ENCODE measurements around the gene LATS1.
"Not testable (repeated sequence)": the region's sequence is repeated elsewhere in the genome, so short reads cannot be mapped to it uniquely, and the experiment has no call there.

LATS1 gene

GRCh38 chr6:149751239-149751638, 33.3 kb upstream of the LATS1 start:
- no peak for TF ChIP-seq Cebpa-rat (IDR thresholded peaks at IDR 0.05)
- Histone ChIP-seq H3K36me3 (peaks cover 13% of the 10 kb centered on the region; the same call in 1 of the 2 replicates), H3K4me2 (peak overlapping the region; percentile 97), H3K27ac (no peak overlapping the region), H3K27me3 (no peaks in the 10 kb centered on the region), H4K20me1 (peaks cover 66% of the 10 kb centered on the region), H3K9me3 (no peaks in the 10 kb centered on the region), H3K4me1 (peaks cover 46% of the 10 kb centered on the region), H3K4me3 (peak overlapping the region; percentile 99; the same call in 1 of the 2 replicates), H3K9ac (peak overlapping the region; percentile 93; the same call in 1 of the 2 replicates)

DNA sequence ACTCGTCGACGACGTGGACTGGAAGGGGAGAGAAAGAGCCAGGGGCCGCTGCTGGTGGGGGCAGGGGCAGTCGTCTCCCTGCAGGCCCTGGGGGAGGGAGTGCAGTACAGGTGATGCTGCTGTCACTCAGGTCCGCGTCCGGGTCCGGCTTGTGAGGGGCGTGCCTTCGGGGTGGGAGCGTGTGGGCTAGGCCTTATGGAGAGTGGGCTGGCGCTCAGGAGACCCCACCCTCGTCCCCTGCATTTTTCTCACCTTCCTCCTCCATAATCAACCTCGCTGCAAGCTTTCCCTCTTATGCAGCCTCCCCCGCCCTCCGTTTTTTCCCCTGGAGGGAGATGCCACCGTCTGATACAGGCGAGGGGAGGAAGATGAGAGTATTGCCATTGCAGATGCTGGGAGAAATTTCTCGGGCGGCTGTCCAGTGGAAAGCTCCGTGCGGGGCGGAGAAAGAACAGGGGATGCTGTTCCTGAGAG, 32.3 kb upstream of the LATS1 start:
- Histone ChIP-seq H3K9ac (peak overlapping the region; percentile 93), H3K4me2 (peak overlapping the region; percentile 97), H3K4me1 (peaks cover 46% of the 10 kb centered on the region), H3K4me3 (peak overlapping the region; percentile 99), H3K27me3 (no peaks in the 10 kb centered on the region), H3K9me3 (no peaks in the 10 kb centered on the region), H4K20me1 (peaks cover 64% of the 10 kb centered on the region), H3K27ac (peak overlapping the region; percentile 86), H3K36me3 (peaks cover 7% of the 10 kb centered on the region; the same call in 1 of the 2 replicates)
- TF ChIP-seq Cebpa-rat (IDR thresholded peaks at IDR 0.05): no peak

DNA sequence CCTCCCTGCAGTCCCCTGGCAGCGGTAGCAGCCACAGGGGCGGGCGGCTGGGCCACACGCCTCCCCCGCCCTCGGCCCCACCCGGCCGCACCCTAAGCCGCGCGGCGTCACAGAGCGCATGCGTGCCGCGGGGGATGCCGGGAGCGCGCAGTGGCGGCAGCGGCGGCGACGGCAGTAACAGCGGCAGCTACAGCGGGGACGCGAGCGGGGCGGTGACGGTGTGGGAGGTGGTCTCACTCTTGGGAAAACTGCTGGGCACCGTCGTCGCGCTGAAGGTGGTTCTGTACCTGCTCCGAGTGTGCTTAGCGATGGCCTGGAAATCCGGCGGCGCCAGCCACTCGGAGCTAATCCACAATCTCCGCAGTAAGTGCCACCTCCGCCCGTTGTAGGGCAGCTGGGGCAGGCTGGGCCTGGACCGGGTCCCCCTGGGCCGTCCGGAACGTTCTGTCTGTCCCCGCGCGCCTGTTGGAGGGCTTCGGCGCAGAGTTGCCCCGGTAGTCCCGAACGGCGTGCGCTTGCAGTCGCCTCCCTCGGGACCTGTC, 31.8 kb upstream of the LATS1 start, which contains the start of gene PCMT1:
TSS of gene PCMT1 (plus strand) at position 148 of the 542 bp plus-strand sequence. CDS start at position 309, 161 bp downstream.
- Histone ChIP-seq H3K4me1 (peaks cover 45% of the 10 kb centered on the region), H3K4me2 (peak within 1 kb of the TSS; percentile 97), H3K9me3 (no peaks in the 10 kb centered on the region), H3K4me3 (peak within 1 kb of the TSS; percentile 99), H3K27ac (peak within 1 kb of the TSS; percentile 86), H4K20me1 (peaks cover 62% of the 10 kb centered on the region), H3K9ac (peak within 1 kb of the TSS; percentile 93), H3K36me3 (peaks cover 3% of the 10 kb centered on the region), H3K27me3 (no peaks in the 10 kb centered on the region)
- no peak for TF ChIP-seq Cebpa-rat (IDR thresholded peaks at IDR 0.05)

DNA sequence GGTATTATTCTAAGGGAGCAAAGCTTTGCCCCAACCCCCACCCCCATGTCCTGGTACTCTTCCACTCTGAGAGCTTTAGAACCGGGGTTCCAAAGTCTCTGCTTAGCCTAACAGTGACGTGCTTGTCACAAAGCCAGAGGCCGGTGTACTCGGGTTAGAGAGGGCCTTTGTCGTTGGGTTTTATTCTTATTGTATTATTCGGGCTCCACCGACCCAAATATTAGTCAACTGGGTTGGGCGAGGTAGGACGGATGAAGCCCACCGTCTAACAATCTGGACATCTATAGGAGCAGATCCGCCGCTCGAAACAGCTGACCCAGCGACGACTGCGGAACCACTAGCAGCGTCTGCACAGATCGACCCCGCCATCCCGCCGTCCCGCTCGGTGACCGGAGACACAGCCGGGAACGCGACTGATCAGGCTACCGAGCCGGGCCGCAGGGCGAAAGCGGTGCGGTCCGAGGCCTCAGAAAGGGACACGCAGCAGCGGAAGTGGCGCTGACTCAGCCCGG, 31.2 kb upstream of the LATS1 start:
- peak overlapping the region; percentile 99 for H3K4me3 ChIP-seq
- not testable (repeated sequence) for H3K36me3 ChIP-seq, H3K9me3 ChIP-seq, H3K27me3 ChIP-seq
- peaks cover 57% of the 10 kb centered on the region for H4K20me1 ChIP-seq
- peak overlapping the region; percentile 86 for H3K27ac ChIP-seq
- peak overlapping the region; percentile 97 for H3K4me2 ChIP-seq
- peaks cover 40% of the 10 kb centered on the region for H3K4me1 ChIP-seq
- peak overlapping the region; percentile 93 for H3K9ac ChIP-seq

- Histone ChIP-seq H3K36me3 (peaks cover 34% of the 10 kb centered on the region), H4K20me1 (peaks cover 29% of the 10 kb centered on the region), H3K4me3 (peak within 1 kb of the TSS; percentile 79), H3K27me3 (no peaks in the 10 kb centered on the region), H3K27ac (peak within 1 kb of the TSS; percentile 75), H3K4me1 (peaks cover 35% of the 10 kb centered on the region), H3K9me3 (no peaks in the 10 kb centered on the region), H3K9ac (peak within 1 kb of the TSS; percentile 86), H3K4me2 (peak within 1 kb of the TSS; percentile 87)
- no peak for TF ChIP-seq Cebpa-rat (IDR thresholded peaks at IDR 0.05)
Observed at GRCh38 chr6:149746147-149746946, 28.4 kb upstream of the LATS1 start, which contains the start of gene NUP43. Gene NUP43, minus strand, starts transcription at chr6:149746529. Its CDS starts 34 bp downstream, at chr6:149746495.

GRCh38 chr6:149745252-149745651, 27.4 kb upstream of the LATS1 start:
- Histone ChIP-seq H4K20me1 (peaks cover 18% of the 10 kb centered on the region), H3K4me2 (peak overlapping the region; percentile 87), H3K4me1 (peaks cover 24% of the 10 kb centered on the region), H3K9ac (peak overlapping the region; percentile 86), H3K36me3 (peaks cover 45% of the 10 kb centered on the region), H3K4me3 (peak overlapping the region; percentile 79)
- not testable (repeated sequence) for H3K27ac ChIP-seq, H3K9me3 ChIP-seq, H3K27me3 ChIP-seq

DNA sequence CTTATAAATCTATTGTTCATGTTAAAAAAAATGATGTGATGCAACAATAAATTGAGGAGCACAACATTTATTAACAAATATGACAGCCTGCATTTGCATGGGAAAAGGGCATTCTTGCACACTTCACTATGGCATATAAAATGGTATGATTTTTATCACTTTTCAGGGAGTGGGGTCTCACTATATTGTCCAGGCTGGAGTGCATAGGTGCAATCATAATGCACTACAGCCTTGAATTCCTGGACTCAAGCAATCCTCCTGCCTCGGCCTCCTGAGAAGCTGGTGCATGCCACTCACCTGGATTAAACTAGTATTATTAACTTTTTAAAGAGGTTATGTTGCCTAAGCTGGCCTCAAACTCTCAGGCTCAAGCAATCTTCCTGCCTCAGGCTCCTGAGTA, 17.0 kb upstream of the LATS1 start:
- no peaks in the 10 kb centered on the region for H3K27me3 ChIP-seq
- no peak for TF ChIP-seq Cebpa-rat (IDR thresholded peaks at IDR 0.05)
- H3K9ac ChIP-seq: no peak overlapping the region
- 0 out of 2 replicates have a peak, but pooled peaks cover 9% of the 10 kb centered on the region for H4K20me1 ChIP-seq
- H3K4me2 ChIP-seq: no peak overlapping the region
- H3K27ac ChIP-seq: no peak overlapping the region
- no peaks in the 10 kb centered on the region for H3K9me3 ChIP-seq
- H3K4me3 ChIP-seq: no peak overlapping the region
- peaks cover 97% of the 10 kb centered on the region for H3K36me3 ChIP-seq
- no peaks in the 10 kb centered on the region for H3K4me1 ChIP-seq

GRCh38 chr6:149733089-149733720, 15.3 kb upstream of the LATS1 start:
- Histone ChIP-seq H3K4me3 (no peak overlapping the region), H4K20me1 (0 out of 2 replicates have a peak, but pooled peaks cover 9% of the 10 kb centered on the region), H3K4me1 (peaks cover 16% of the 10 kb centered on the region), H3K9me3 (no peaks in the 10 kb centered on the region), H3K4me2 (no peak overlapping the region), H3K27me3 (no peaks in the 10 kb centered on the region), H3K36me3 (peaks cover 97% of the 10 kb centered on the region), H3K9ac (no peak overlapping the region), H3K27ac (no peak overlapping the region)
- TF ChIP-seq Cebpa-rat (IDR thresholded peaks at IDR 0.05): no peak

GRCh38 chr6:149729824-149730223, 11.9 kb upstream of the LATS1 start:
- peaks cover 95% of the 10 kb centered on the region for H3K36me3 ChIP-seq

More at GRCh38 chr6:149729824-149730223, 11.9 kb upstream of the LATS1 start:
- H3K4me3 ChIP-seq: no peak overlapping the region
- H3K27ac ChIP-seq: no peak overlapping the region
- no peak for TF ChIP-seq Cebpa-rat (IDR thresholded peaks at IDR 0.05)
- H3K4me1 ChIP-seq: peaks cover 22% of the 10 kb centered on the region
- H3K27me3 ChIP-seq: no peaks in the 10 kb centered on the region
- 0 out of 2 replicates have a peak, but pooled peaks cover 8% of the 10 kb centered on the region for H4K20me1 ChIP-seq
- H3K9me3 ChIP-seq: no peaks in the 10 kb centered on the region
- H3K9ac ChIP-seq: no peak overlapping the region
- no peak overlapping the region for H3K4me2 ChIP-seq
